SHP77 (cell line): Measurements from ENCODE around the gene CEP83.

ENCODE experiments used
- DNase-seq, 2 experiments: peaks; one replicate each; lab custom pipeline; 2025; lab: John Stamatoyannopoulos, UW

Gene CEP83

DNA sequence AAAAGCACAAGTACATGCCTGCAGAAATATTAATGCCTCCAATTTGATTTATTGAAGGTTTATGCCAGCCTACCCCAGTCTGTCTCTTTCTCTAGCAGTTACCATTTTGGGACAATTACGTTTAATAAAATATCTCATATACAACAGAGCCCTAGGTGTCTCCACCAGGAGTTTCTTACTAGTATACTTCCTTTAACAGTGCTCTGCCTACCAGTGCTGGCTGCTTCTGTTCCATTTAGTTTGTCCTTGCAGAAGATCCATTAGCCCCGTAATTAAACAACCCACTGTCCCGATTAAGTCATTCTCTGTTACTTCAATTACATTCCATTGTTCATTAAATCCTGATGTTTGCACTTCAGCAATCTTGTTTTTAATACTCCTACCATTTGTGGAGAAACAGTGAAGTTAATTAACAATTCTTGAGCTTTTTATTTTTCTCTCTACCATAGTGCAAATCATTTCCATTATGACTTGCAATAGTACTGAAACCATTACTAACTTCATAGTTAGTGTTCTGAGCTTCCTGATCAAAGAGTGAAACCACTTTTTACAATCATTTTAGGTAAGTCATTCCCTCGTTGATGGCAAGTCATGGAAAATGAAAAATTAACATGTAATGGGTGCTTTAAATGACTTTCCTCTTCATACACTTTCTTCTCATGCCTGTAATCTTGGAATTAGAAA lies 190.2 kb downstream of the CEP83 start:
- no peak for DNase-seq

DNA sequence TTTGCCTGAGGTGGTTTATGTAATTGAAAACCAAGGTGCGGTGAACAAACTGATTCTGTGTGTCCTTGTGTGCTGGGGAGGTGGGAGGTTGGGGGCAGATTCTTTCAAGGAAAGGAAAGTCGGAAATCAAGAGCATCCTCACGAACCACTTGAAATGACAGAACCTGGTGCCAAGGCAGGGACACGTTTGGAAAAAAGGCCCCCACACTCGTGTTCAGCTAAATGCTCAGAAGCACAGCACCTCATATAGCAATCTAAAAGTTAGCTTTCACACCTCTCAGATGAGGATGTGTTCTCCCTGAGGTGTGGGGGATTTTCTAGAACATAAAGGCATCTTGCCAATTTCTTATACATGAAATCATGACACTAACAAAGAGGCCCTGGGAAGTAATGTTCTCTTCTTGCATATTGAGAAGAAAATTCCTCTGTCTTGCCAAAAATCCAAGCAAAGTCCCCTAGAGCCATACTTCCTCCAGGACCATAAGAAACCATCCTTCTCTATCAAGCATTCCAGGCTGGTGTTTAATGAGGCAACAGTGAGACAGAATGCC lies 191.7 kb downstream of the CEP83 start:
- DNase-seq, result no peak

DNA sequence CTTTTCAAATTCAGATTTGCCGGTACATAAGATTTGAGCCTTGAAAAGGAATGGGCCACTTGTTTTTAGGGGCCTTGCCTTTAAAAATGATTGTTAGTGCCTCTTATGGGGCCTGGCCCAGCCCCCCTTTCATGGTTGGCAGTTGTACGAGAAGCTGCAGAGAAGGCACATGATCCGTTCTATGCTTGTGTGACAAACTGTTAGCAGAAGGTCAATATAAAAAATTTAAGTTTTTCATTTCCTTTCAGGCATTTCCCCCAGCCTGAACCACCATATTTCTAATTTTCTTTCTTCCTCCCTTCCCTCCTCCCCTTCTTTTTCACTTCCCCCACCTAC lies 192.2 kb downstream of the CEP83 start:
- no peak for DNase-seq

- DNase-seq, result no peak
Measured at GRCh38 chr12:94266796-94267536, 192.7 kb downstream of the CEP83 start.

- no peak for DNase-seq
Measured at GRCh38 chr12:94265966-94266745, 193.5 kb downstream of the CEP83 start.

GRCh38 chr12:94265539-94265938 lies 194.1 kb downstream of the CEP83 start:
- DNase-seq, result no peak

GRCh38 chr12:94264736-94265485 lies 194.8 kb downstream of the CEP83 start:
- no peak for DNase-seq

GRCh38 chr12:94263905-94264561 lies 195.6 kb downstream of the CEP83 start:
- DNase-seq, result no peak

GRCh38 chr12:94263011-94263811 lies 196.5 kb downstream of the CEP83 start:
- no peak for DNase-seq

DNA sequence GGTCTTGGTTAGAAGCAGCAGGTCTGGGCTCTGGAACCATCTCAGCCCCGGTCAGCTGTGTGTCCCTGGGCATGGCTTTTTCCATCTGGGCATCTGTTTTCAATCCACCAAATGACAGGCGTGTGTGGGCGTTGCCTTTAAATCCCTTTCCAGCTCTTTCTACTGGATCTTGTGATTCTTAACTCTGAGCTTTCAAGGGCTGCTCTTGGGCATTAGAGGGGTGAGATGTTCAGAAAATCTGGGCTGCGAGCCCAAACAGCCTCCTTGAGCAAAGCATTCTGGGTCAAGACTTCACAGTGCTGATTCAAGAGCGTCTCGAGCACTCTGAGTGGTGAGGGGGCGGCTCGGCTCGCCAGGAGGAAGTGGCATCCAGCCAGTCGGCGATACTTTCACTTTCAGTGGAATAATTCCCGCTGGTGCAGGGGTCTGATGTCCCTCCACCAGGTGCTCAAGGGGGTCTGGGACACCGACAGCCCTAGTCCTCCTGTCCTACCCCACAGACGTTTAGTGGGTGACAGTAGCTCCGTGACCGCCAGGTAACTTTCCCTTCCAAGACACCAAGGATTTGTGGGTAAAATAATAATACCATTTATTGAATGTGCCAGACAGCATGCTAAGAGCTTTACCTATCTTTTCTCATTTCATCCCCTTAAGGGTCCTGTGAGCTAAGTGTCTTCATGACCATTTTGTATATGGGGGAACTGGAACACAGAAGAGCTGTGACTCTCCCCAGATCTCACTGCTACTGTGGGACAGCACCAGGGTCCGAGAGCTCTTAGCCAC lies 197.2 kb downstream of the CEP83 start:
- DNase-seq, result peak; percentile 11 to 20

GRCh38 chr12:94261786-94262185 lies 197.9 kb downstream of the CEP83 start:
- DNase-seq, result no peak

DNA sequence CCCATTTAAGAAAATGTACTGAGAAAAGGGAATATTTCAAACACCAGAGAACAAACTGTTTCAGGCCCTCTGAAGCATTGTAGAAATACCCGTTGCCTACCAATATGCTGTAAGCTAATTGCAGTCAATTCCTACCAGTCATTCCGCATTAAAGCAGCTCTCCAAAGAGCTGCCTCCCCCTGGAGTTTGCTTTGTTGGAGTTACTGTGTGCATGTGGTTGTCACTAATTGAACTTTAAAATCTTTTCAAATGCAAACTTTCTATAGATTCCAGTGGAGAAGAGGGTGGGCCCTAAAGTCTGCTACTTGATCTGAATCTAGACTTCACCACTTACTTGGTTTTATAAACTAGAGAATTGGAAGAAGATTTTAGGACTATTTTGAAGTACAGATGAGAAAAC lies 198.5 kb downstream of the CEP83 start:
- no peak for DNase-seq

DNA sequence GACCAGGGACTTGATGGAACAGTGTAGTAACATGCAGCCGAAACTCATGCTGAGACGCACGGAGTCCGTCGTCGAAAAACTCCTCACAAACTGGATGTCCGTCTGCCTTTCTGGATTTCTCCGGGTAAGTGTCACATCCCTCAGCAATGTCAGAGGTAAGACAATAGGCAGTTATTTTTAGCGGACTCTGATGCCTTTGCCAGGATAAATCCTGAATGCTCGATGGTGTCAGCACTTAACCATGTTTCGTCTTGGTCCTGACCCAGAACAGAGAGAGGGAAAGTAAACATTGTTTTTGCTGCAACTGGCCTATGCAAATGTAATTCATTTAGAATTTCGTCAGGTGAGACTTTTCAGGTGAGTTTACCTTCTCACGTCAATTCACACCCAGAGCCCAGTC lies 198.9 kb downstream of the CEP83 start:
- DNase-seq, result no peak

DNA sequence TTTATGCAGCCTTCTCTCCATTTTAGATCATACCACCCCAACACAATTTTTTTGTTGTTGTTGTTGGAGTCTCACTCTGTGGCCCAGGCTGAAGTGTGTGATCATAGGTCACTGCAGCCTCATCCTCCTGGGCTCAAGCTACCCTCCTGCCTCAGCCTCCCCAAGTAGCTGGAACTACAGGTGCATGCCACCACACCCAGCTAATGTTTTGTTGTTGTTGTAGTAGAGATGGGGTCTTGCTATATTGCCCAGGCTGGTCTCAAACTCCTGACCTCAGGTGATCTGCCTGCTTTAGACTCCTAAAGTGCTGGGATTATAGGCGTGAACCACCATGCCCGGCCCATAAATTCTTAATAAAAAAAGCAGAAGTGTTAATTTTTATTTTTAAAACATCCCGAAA lies 199.7 kb downstream of the CEP83 start:
- DNase-seq, result no peak

DNA sequence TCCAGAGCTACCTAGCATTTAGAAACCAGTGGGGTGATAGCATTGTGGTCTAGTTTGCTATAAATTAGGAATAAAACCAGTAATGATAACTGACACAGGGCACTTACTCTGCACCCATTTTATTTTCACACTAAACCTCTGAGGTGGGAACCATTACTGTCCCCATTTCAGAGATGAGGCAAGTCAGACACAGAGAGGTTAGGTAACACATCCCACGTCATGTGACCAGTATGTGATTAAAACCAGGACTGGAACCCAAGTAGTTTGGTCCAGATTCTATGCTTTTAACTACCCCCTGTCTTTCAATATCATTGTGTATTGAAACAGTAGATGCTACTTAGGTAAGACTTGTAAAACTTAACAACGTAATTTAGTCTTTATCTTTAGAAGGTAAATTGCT lies 201.1 kb downstream of the CEP83 start:
- DNase-seq, result no peak
